ENCODE measurements around the gene TMEM232. TPM values are rescaled to one million over a fixed set of nuclear protein-coding genes. Genes with fewer than 3 reads are reported as not detected.
"Not testable (repeated sequence)": the region's sequence is repeated elsewhere in the genome, so short reads cannot be mapped to it uniquely, and the experiment has no call there.

TMEM232 gene
- polyA plus RNA-seq, 1 donor, result 7.3 TPM

DNA sequence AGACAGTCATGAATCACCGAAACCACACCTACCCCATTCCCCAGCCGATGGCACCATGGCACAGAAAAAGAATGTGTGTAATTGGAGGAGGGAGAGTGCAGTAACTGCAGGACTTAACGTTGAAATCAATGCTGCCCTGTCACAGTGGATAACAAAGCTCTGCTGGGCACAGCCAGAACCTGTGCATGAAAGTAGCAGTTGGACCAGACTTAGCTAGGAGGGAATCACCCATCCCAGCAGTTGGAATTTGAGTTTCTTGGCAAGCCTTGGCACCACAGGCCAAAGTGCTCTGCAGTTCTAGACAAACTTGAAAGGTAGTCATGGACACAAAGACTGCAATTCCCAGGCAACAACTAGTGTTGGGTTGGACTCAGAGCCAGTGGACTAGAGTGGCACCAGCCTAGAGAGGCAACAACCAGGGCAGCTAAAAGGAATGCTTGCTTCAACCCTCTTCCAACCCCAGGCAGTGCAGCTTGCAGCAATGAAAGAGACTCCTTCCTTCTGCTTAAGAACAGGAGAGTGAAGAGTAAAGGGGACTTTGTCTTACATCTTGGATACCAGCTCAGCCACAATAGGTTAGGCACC, 19.1 kb downstream of the TMEM232 start:
- DNase-seq, result no peak

DNA sequence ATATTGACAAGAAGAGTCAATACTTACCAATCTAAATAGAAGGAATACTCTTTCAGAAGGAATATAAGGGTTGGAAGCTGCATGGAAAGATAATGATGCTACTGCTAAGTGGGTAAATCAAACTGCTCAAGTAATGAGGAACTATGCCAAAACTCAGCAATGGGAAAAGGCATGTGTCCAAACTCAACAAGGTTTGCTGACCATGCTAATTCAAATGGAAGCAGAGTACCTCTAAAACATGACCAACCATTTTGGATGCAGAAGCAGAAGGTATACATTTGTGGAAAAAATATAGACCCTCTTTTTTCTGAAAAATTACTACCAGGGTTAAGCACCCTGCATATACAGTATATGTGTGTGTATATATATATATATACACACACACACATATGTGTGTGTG, 21.1 kb downstream of the TMEM232 start:
- no peak for DNase-seq

DNA sequence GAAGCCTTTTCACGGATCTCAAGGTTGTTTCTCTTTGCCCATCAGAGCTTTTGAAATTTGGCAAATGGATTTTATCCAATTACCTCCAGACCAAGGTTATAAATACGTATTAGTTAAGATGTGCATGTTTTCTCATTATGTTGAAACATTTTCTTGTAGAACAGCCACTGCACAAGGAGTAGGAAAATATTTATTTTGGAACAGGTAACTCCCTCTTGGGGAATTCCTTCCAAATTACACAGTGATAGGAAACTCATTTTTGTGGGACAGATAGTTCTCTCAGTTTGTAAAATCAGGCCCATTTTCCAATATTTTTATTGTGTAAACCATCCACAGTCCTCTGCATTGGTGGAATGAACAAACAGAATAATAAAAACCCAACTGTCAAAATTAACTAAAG, 23.0 kb downstream of the TMEM232 start:
- DNase-seq, result no peak

DNA sequence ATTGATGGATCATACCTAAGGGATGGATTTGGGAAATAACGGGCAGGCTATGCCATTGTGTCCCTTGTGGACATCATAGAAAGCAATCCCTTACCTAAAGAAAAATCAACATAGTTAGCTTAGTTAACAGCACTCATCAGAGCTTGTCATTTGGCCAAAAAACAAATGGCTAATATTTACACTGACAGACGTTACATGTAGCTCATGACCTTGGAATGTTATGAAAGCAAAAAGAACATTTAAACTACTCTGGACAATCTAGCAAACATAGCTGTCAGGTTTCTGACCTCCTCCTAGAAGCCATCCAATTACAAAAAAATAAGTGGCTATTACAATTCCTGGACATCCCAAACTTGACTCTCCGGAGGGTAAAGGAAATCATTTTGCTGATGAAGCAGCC, 23.8 kb downstream of the TMEM232 start:
- no peak for DNase-seq

DNA sequence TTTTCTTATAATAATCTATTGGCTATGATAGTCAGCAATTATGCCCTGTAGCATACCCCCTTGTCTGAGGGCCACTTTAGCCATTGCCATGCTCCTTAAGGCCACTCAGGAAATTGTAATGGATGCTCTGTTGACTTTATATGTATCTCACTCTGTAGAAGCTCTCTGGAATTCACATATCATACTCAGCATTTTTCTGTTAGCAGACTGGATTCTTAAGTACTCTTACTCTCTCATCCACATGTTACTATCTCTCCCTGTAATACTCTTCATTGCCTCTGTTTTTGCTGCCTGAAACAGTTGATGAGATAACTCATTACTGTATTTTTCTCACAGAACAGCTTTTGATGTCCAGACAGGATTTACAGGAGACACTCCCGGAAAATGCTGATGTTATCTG, 24.2 kb downstream of the TMEM232 start:
- no peak for DNase-seq

DNA sequence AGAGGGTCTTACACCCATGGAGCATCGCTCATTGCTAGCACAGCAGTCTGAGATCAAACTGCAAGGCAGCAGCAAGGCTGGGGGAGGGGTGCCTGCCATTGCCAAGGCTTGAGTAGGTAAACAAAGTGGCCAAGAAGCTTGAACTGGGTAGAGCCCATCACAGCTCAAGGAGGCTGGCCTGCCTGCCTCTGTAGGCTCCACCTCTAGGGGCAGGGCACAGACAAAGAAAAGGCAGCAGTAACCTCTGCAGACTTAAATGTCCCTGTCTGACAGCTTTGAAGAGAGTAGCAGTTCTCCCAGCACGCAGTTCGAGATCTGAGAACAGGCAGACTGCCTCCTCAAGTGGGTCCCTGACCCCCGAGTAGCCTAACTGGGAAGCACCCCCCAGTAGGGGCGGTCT, 33.8 kb downstream of the TMEM232 start:
- not testable (repeated sequence) for DNase-seq

DNA sequence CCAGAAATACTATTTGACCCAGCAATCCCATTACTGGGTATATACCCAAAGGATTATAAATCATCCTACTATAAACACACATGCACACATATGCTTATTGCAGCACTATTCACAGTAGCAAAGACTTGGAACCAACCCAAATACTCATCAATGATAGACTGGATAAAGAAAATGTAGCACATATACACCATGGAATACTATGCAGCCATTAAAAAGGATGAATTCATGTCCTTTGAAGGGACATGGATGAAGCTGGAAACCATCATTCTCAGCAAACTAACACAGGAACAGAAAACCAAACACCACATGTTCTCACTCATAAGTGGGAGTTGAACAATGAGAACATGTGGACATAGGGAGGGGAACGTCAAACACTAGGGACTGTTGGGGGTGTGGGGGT, 35.9 kb downstream of the TMEM232 start:
- not testable (repeated sequence) for DNase-seq

DNA sequence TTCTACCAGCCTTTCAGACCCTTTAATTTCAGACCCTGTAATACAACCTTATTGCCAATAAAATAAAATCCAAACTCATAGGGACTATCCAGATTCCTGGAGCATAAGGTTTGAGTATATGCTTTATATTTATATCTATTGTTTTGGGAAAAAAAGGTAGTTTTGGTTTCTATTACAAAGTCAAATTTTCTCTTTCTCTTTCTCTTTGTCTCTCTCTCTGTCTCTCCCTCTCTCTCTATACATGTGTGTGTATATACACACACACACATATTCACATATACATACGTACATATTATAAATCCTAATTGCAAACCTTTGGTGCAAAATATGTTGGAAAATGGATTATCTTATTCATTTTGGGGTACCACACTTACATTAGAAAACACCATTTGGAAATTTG, 39.0 kb downstream of the TMEM232 start:
- no peak for DNase-seq

DNA sequence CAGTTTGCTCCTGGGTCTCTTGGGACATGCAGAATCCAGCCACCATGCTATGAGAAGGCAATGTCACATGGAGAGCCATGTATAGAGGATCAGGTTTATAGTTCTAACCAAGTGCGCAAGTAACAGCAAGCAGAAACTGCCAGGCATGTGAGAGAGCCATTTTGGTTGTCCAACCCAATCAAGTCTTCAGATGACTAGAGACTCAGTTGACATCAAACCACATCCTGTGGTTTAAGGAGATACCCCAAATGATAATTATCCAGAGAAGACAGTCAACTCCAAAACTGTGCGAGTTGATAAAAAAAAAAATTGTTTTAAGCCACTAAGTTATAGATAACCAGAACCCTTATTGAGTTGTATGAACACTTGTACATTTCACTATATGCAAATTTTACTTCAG, 40.2 kb downstream of the TMEM232 start:
- DNase-seq, result no peak

DNA sequence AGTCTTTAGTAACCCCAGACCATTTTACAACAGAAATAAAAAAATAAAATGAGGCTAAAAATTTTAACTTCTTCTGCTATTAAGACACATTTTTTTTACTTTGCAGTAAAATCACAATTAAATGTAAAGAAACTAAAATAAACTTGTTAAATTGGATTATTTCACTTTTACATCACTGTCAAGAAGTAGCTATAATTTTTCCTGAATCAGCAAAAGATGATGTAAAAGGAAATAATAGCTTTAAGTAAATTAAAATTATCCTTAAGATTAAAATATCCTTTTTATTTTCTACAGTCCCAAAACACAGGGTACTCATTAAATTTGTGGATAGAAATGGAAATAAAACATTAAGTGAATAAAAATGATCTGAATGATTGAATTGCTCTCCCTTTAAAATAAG, 44.5 kb downstream of the TMEM232 start:
- DNase-seq, result no peak

DNA sequence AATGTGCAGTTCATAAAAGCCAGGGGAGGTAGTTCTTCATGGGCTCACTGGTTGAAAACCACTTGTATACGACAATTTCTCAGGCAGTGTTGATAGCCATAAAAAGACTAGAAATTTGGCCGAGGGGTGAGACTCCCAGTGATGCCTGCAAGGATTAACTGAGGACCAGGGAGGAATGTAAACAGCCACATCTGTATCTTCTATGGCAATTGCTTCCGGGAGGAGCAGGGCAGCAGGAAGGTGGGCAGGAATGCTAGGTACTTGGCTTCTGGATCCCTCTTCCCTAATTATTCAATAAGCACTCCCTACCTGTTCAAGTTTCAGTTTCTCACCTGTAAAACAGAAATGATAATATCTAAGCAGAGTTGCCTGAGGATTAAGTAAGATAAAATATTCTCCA, 45.4 kb downstream of the TMEM232 start:
- no peak for DNase-seq

DNA sequence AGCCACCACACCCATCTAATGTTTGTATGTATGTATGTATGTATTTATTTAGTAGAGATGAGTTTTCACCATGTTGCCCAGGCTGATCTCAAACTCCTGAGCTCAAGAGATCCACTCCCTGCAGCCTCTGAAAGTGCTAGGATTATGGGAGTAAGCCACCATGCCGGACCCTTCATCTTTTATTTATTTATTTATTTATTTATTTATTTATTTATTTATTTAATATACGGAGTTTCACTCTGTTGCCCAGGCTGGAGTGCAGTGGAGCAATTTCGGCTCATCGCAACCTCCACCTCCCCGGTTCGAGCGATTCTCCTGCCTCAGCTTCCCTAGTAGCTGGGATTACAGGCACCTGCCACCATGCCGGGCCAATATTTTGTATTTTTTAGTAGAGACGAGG, 49.9 kb downstream of the TMEM232 start:
- DNase-seq, result not testable (repeated sequence)

DNA sequence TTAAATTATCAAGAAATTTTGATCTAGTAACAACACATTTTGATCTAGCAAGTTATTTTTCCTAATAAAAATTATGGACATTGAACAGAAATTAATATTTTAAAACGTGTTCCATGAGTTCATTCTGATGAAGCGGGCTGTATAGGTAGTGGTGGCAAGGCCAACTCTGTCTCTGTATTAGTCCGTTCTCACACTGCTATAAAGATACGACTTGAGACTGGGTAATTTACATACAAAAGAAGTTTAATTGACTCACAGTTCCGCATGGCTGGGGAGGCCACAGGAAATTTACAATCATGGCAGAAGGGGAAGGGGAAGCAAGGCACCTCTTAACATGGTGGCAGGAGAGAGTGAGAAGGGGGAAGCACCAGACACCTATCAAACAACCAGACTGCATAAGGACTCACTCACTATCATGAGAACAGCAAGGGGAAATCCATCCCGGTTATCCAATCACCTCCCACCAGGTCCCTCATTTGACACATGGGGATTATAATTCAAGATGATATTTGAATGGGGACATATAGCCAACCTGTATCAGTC, 61.2 kb downstream of the TMEM232 start:
- DNase-seq, result no peak

DNA sequence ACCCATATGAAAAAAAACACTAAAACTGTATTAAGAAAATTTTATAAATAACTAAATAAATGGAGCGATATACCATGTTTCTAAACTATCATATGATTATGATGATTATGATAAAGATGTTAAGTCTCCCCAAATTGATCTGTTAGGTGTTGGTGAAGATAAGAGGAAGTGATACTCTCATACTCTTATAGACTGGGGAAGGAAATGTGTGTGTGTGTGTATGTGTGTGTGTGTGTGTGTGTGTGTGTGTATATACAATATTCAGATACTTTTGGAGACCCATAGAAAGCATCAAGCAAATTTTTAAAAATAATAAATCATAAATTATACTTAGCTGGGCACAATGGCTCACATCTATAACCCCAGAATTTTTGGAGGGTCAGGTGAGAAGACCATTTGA, 62.9 kb downstream of the TMEM232 start:
- DNase-seq, result no peak

DNA sequence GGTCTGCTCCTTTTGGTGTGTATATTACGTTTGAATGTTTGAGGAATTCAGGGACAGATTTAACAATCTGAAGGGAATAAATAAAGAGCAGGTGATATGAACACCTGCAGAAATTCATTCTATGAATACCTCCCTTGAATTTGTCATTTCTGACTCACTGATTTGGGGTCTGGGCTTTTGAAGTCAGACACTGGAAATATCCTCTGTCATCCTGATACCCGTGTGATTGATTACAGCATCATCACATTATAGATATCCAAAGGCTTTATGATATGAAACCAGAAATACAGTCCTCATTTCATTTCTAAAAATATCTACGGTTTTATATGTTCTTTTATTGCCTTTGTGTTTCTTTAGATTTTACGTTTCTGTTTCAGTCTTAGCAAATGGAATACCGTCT, 68.5 kb downstream of the TMEM232 start:
- DNase-seq, result no peak

DNA sequence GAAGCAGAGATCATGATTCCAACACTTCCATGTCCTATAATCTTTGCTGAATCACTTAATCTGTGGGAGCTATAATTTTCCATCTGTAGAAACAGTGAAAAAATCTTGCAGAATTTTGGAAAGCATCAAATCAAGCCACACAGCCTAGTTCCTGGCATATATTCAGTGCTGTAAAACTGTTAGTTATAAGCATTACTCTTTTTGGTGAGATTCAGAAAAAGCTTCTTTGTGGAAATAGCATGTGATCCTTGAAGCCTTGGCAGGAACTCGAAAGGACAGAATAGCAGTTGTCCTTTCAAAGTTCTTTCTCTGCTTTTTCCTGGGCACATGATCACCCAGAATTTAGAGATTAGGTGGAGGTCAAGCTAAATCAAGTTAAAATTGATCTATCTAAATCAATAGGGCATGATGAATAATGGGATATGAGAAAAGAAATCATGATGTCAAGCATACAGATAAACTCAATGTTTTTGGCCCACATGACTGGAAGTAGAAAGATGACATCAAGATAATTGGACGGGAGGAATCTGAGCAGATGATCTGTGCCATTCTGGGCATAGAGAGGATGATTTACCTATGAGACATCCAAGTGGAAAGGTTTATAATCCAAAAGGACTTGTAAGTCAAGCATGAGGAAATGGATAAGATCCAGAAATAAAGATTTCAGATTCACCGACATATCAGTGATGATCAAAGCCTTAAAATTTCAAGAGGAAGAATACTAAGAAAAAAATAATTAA, 73.1 kb downstream of the TMEM232 start:
- no peak for DNase-seq

DNA sequence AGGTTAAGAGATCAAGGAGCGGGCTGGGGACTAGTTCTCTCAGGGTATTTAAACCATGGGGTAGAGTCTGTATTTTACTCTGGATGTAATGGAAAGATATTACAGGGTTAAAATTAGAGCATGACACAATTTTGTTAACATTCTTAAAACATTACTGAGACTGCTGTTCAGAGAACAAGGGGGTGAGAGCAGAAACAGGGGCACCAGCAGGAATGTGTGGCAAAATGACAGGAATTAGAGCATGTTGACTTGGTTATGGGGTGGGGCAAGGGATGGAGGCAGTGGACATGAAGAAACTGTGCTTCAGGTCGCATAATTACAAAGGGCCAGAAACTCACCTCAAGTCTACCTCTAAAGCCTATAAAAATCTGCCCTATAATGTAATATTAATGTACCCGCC, 75.0 kb downstream of the TMEM232 start:
- no peak for DNase-seq

DNA sequence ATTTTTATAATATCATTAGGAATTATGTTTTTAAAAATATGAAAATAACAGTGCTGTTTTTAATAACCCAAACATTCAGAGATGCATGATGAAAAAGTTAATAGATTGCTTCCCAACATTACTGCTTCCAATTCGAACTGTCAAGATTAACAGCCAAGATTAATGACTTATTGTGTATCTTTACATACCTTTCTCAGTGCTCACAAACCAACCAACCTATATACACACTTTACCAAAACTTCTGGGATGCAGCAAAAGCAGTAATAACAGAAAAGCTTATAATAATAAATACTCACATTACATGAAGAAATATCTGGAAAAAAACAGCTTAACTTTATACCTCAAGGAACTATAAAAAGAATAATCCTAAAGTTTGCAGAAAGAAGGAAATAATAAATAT, 82.1 kb downstream of the TMEM232 start:
- no peak for DNase-seq

DNA sequence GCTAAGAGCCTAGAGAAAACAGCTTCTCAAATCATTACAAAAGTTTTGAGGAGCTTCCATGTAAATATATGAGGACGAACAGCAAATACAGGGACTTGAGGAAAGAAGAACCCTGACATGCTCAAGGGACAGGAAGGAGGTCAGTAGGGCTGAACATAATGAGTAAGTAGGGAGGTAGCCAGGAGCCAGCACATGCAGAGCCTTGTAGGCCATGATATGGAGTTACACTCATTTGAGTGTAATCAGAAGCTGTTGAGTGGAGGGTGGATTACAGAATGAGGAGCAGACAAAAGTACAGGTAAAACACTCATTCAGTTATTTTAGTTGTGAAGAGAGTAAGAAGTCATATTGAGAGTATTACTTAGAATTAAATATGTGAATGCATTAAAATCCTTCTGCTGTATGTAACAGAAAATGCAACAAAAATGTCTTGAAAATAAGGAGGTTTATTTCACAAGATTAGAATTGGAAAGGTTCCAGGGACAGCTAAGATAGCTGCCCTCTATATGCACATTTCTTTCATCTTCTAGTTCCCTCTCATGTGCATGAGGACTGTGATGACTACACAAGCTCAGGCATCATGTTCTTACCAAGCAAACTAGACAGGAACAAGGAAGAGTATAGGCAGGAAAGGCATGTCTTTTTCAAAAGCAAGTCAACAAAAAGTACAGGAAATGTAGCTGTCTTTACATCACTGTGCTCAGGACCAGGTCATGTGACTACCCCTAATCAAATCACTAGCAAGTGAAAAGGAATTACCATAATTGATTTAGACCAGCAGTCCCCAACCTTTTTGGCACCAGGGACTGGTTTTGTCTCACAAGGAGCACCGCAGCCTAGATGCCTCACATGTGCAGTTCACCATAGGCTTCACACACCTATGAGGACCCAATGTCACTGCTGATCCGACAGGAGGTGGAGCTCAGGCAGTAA, 87.2 kb downstream of the TMEM232 start:
- DNase-seq, result no peak

DNA sequence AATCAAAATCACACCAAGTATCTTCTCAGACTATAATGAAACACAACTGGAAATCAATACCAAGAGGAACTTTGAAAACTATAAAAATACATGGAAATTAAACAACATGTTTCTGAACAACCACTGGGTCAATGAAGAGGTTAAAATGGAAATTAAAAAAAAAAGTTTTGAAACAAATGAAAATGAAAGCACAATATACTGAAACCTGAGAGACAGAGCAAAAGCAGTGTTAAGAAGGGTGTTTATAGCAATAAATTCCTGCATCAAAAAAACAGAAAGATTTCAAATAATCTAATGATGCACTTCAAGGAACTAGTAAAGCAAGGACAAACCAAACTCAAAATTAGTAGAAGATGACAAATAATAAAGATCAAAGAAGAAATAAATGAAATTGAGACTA, 92.0 kb downstream of the TMEM232 start:
- no peak for DNase-seq

DNA sequence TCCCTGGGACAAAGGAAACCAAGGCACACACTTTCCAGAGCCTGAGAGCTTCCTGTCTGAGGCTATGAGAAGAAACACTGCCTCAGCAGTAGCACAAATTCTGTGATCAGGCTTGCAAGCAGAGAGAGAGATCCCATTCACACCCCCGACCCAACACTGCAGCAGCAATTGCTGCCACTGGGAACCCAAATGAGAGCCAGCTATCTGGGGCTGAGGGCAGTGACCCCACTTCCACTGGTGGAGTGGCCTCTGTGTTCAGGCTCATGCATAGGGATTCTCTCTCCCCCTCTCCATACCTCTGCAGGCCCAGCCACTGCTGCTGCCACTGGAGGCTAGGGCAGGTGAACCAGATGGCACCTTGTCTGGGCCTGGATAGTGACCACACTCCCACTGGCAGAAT, 95.2 kb downstream of the TMEM232 start:
- no peak for DNase-seq

DNA sequence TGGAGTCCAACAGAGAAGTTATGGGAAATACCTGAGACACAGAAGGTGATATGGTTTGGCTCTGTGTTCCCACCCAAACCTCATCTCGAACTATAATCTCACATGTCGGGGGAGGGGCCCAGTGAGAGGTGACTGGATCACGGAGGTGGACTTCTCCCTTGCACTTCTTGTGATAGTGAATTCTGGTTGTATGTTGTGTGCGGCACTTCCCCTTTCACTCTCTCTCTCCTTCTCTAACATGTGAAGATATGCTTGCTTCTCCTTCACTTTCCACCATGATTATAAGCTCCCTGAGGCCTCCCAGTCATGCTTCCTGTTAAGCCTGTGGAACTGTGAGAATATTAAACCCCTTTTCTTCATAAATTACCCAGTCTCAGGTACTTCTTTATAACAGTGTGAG, 96.1 kb downstream of the TMEM232 start:
- DNase-seq, result no peak

All from left kidney (tissue), 2 donors.